ENCODE results near the gene UST.
"Not testable (repeated sequence)": the region's sequence is repeated elsewhere in the genome, so short reads cannot be mapped to it uniquely, and the experiment has no call there.

Gene UST

DNA sequence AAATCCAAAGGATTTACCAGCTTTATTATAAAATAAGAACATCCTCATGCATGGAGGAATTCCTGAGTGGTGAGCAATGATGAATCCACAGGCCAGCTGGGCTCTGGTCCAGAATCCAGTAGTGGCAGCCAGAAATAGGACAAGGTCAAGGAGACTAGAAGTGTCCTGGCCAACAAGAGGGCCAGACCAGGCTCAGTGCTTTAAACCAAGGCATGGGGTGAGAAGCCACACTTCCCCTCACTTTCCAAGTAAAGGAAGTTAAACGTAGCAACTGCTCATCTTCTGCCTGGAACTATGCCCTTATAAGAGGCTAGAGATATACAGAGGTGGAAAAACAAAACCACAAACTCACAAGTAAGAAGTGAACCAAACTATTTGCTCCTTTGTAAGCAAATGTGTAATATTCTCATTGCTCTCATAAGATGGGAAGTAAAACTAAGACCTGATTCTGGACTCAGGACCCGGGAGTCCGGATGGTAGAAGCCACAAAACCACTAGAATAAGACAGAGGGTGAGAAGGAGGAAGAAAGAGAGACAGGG lies 253.2 kb downstream of the UST start:
- peak in 2 of 58 donors; percentile 10 to 16 for DNase-seq

DNA sequence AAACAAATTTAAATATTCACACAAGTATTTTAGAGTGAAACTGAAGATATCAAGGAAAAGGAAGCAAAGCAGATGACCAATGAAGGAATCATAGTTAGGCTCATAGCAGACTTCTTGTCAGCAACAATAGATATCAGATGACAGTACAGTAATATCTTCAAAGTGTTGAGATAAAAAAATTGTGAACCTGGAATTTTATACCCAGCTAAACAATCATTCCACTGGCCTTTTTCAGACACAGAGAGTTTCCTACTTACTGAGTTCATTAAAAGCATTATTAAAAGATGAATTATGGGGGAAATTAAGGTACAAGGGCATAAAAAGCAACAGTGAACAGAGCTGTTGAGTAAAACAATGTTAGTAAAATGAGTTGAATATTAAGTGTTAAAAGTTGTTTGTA lies 254.6 kb downstream of the UST start:
- DNase-seq, result no peak

DNA sequence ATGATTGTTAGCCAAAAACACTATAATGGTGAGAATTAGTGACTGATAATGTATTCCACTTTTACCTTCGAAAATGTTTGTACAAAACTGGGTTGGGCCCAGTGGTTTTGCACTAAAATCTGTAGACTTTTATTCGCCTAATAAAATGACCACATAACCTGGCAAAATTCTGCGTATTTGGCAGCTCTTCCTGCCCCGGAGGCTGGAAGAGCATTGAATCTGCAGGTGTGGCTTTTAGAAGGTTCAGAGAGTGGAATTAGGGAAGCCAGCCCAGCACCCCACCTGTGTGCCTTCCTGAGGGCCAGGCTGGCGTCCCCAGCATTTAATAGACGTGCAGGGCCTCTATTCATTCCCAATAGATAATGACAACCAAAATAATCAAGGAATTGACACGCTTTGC lies 256.7 kb downstream of the UST start:
- no peak for DNase-seq

DNA sequence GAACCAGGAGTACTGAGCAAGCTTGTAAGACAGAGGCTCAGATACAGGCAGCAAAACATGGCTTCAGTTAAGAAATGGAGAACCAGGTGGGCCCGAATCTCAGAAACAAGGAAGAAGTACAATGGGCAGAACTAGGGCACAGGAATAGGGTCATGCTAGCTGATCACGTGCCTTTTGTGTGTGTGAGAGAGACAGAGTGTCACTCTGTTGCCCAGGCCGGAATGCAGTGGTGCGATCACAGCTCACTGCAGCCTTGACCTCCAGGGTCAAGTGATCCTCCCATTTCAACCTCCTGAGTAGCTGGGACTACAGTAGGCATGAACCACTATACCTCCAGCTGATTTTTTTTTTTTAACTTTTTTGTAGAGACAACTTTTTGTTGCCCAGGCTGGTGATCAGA lies 257.8 kb downstream of the UST start:
- no peak for DNase-seq

DNA sequence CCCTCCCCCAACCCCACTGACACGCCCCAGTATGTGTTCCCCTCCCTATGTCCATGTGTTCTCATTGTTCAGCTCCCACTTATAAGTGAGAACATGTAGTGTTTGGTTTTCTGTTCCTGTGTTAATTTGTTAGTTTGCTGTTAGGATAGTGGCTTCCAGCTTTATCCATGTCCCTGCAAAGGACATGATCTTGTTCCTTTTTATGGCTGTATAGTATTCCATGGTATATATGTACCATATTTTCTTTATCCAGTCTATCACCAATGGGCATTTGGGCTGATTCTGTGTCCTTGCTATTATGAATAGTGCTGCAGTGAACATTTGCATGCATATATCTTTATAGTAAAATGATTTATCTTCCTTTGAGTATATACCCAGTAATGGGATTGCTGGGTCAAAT lies 259.4 kb downstream of the UST start:
- not testable (repeated sequence) for DNase-seq

DNA sequence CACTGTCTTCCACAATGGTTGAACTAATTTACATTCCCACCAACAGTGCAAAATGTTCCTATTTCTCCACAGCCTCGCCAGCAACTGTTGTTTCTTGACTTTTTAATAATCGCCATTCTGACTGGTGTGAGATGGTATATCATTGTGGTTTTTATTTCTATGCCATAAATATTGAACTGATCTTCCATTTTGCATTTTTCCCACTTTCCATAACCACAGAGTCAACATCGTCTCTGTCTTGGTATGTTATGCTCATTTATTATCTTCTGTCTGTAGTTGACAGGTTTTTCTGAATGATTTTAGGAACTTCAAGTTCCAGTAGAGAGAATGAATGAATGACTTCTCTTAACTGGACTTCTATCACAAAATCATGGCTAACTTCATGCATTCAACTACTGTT lies 259.8 kb downstream of the UST start:
- no peak for DNase-seq

DNA sequence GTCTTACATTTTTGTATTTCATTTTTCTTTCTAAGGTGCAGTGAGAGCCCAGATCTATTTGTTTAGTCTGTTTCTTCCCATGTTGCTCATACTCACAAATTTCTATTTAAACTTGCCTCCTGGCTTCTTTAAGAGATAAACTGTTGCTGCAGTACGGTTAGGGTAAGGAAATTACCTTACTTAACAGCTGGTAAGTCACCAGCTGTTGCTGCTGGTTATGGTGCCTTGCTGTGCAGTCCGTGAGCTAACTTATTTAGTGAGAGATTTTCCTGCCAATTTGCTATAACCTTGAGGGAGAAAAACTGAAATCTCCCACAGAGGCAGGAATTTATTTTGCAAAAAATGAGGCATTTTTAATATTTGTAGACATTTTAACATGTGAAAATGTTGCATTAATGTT lies 261.0 kb downstream of the UST start:
- DNase-seq, result no peak

DNA sequence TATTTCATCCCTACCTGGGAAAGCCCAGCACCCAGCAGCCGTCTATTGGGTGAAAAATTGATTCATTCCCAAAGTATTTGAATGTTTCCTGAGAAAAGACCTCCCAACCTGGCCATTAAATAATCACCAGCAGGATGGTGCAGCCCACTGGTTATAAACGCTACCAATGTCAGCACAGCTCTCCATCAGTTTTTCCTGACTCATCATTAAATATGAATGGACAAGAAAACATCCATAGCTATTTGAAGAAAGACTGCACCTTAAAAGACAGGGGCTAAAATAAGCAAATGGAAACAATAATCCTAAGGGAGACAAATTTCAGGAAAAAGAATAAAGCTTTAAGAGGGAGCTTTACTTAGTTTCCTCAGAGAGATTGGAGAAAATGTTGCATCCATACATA lies 261.9 kb downstream of the UST start:
- no peak for DNase-seq

DNA sequence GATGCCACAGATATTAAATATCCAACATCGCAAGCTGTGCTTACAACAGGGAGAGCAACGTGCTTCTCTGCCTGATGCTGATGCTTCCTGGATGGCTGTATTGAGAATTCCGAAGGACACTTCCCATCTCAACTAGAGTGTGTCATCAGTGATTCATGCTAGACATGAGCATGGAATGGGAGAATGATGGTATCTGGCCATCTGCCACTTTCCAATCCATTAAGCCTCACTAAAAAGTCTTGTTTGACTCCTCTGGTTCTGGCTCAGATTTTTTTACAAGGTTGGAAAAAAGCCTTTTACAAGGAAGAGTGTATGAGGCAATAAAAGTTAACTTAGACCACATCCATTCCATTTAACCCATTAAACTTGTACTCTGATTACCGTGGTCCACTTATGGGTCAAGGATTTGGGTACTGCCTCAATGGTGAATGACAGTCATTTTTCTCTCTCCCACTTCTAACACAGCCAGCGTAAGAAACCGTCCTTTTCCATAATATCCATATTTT lies 265.3 kb downstream of the UST start:
- no peak for DNase-seq

DNA sequence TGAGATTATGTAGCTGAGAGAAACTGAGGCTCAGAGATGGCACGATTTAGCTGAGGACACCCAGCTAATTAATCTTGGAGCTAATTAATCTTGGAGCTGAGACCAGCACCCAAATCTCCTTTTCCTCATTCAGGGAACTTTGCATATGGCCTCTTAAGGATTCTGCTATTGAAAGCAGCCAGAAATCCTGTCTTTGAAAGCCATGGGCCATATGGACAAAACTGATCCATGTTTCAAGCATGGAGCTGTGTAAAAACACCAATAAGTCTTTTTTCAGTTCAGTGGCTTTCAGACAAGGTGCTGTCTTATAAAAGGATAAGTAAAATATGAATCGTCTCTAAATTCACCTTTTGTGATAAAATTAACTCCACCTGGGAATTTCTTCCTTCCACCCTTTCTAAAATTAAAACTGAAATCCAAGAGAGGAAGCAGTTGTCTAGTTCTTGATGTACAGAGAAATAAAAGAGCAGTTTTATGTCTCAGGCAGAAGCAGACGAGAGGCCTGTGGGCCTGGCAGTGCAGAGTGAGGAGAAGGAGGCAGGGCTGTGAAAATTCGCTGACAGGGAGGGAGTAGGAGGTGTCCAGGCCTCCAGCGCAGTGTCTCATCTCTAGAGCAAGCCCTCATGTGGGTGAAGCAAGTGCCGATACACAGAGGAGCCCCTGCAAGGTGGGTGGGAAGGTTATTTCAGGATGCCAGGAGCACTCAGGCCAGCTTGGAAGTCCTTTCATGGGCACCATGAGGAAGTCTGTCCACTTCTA lies 266.9 kb downstream of the UST start:
- DNase-seq, result peak in 21 of 58 donors; percentile 5 to 67 (median 33)

DNA sequence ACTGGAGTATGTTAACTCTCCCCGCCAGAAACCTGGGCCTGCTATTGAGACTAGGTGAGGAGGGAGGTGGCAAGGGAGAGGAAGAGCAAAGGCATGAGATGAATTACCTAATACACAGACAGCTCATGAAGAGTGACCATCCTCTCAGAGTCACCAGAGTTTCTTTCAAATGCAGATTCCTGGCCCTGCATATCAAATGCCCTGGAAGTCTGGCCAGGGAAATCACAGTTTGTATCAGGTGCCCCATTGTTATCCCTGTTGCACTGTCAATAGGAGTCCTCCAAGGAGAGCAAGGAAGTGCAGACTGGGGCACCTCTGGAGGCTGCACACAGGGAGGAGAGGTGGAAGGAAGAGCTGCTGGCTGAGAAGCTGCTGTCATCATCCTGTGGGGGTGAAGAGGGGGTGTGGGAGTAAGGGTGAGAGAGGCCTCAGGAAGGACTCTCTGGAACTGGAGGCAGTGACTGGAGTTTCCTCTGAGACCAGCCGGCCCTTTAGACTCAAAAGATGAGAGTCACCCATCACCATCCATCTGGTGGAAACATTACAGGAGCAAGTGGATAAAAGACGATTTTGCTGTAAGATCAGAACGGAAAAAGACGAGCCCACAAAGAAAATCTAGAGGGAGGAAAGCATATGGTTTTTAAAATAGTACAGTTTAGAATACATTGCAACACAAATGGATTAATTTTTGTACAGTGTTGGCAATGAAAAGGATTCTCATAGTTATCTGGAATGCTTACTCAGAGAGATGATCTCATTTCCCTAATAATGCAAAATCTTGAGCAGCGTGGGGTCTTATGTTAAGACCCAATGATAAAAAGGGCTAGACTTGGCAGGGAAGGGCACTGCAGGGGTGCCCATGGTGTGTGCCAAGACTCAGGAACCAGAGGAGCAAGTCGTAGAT lies 268.1 kb downstream of the UST start:
- no peak for DNase-seq

DNA sequence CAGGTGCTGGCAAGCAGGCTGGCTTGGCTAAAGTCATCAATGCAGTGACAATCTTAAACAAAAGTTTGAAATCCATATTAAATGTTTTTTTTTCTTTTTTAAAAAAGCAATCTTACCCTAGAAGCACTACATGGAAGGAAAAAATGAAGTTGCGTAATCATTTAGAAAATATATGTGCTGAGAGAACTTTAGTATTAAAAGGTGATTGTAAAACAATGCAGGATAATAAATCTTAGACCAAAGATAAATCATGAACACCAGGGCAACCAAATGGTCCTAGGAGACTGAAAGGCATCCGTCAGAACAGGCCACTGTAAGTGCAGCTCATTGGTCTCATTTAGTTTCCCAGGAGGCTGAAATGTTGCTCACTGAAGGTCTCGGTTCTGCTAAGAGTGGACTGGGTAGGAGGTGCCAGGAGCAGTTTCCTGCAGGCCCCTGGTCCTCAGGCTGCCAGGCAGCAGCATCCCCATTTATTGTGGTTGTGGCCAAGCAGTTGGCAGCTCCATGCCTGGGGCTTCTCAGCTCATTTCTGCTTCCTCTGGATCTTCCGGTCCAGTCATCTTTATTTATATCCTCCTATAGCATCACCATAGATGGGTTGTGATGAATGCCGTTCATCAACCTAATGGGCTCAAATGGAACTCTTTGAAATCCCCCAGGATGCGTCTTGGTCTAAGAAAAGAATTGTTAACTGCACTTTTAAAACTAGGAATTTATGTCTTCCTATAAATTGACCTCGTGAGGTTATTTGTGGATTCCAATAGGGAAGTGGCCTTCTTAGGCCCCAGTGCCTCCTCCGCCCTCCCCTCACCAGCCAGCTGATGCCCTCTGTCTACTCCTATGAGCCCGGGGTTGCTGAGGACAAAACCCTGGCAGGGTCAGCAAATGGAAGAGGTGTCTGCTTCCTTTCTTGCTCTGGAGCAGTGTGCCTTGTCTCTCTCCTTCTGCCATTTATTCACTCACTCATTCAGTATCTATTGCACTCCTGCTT lies 269.0 kb downstream of the UST start:
- DNase-seq, result peak in 3 of 58 donors; percentile 7 to 29 (median 19)

DNA sequence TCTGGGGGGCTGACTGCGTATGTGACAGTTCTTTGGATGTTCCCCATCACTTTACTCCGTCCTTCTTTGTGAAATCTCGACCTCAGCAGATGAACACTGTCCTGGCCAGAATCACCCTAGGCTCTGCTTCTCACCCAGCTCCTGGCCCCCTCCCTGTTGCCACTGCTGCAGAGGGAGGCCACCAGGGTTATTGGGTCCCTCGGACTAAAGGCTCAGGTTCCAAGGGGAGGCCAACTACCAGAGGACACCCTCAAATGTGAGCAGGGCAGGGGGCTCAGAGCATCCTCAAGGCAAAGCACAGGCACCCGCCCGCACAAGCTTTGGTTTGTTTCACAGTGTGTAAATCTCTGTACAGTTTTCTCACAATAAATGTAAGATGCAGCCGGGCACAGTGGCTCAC lies 269.9 kb downstream of the UST start:
- no peak for DNase-seq

DNA sequence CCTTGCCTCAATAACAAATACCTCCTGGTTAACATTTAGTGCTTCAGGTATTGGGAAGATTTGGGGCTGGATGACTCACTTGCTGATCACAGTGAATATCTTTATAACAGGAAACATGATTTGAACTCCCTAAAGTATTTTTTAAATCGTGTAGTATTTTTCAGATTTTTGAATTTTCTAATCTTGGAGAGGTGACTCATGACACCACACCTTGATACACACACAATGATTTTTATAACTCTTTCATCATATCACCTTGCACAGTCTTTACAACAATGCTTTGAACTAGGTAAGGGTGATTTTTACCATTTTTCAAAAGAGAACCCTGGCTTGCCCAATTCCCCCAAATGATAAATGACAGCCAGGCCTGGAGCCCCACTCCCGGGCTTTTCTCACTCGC lies 273.5 kb downstream of the UST start:
- no peak for DNase-seq

DNA sequence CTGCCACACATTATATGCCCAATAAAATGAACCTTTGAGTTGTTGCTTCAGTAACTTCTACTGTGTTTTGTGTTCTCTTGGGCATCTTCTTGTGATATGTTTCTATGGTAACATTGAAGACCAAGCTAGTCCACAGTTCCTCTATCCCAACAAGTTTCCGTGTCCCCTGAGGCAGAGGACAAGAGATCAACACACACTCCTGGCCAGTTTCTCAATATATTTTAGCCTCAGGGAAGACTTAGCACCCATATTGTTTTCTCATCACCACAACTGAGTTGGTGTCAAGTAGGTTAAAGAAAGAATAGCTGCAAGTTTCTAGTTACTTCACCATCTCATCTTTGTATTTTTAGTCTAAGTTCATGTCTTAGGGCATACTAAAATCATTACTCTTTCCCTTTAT lies 277.5 kb downstream of the UST start:
- no peak for DNase-seq

DNA sequence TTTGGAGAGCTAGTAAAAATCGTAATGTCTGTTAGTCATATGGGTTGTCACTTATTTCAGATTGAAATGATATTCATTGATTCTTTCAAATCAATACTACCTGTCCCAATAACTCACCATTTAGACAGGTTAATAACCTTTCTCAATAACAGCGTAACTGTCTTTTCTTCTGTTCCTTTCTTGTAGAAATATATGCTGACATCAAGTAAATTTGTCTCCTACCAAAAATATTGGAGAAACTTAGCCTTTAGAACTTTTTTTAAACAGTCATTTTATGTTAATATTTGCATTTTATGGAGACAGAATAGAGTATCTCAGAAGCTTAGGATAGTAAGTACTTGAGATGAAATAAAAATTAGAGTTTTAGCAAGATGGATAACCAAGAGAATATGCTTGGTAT lies 278.2 kb downstream of the UST start:
- DNase-seq, result no peak

DNA sequence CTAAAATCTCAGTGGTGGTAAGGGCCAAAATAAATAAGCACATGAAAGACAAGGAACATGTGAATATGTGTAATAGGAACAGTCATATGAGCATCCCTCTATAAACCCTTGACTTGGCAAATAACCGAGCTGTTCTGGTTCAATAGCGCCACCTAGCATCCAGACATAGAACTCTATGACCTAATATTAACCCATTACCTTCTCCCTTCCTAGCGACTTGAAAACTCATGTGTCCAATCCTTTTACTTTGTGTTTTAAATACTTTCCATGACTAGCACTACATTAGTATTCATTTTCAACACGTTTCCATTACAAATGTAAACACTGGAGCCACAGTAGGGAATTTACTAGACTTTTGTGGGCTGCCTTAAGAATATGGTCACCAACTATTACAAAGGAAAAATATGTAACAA lies 279.7 kb downstream of the UST start:
- no peak for DNase-seq

DNA sequence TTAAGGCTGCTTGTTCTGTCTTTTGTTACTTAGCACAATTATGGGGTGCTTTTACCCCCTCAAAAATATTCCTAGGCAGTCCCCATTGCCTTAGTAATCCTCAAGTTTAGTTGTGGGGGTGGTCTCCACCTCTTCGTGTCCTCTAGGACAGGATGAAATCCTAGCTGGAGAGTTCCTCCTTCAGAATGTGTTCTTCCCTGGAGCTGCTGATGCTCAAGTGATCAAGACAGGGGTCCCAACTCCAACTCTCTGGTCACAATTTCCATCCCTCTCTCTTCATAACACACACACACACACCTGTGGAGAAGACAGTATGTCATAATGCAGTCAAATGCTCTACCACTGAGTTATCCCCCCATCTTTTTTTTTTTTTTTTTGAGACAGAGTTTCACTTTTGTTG lies 280.7 kb downstream of the UST start:
- no peak for DNase-seq

DNA sequence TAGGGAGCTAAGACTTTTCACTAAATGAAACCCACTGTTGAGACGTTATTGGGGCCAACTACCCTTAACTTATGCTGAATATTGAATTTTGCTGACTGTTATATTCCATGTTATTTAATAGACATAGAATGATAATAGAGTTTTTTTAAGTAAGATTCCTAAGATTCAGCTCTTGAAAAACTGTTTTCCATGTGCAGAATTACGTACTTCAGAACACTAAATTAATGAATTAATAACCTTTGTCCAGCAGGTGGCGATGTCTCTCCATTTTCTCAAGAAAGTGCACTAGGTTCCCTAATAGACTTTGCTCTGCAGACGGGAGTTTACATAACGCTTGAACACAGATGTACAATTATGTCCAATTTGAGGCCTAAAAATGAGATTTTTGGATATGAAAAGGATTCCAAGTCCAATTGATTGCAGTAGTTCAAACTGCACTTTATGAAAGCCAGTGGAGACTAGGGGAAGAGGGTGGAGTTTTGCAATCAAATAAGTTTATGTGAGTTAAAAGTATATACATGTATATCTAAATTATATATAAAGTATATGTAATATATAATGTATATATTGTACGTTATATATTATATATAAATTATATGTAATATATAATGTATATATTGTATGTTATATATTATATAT lies 282.1 kb downstream of the UST start:
- peak in 16 of 58 donors; percentile 9 to 84 (median 43) for DNase-seq

DNA sequence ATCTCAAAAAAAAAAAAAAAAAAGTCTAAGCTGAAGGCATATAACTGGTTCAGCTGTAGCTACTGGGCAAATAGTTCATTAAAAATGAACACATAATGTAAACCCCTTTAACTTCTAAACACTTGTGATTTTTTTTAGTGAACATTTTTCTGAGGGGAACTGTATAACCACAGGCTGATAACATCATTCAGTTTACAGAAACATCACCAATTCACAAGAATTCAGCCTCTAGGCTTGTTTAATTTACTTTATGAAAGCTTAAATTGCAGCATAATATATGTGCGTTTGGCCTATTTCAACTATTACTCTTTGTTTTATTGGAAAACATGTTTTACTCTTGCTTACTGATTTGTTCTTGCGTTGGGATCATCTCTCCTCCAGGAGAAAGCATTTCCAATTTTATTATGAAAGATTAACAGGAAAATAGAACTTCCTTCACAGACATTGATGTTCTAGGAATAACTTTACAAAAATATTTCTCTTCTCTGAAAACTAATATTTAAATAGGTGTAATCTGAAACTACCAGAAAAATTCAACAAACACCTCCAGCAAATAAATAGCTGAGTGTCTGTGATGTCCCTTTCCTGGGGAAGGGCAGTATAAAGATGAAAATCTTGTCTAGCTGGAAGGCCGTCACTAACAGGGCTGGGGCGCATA lies 284.5 kb downstream of the UST start:
- DNase-seq, result no peak

Data from anterior cingulate cortex (tissue), 58 donors.